A549 (cell line): ENCODE data around the gene THRAP3. TPM values are rescaled to one million over a fixed set of nuclear protein-coding genes. Genes with fewer than 3 reads are reported as not detected.

Experiments
- ATAC-seq, 2 experiments: fragments of 200-7000 bp in 1 of 2; fragments of >200 bp in 1 of 2; cut with Nextera tagmentation in 1 of 2; cut with Tn5 transposase in 1 of 2; 3 replicates each; pipeline versions ENCODE4 v1.8.0 to v1.9.1; 2018 to 2020; ENCODE audit warnings: mild to moderate bottlenecking in 1 of 2, moderate library complexity in 1 of 2
- CTCF ChIA-PET: fragments of 300-600 bp; sonication (Branson Sonifier 250); formaldehyde crosslinking; extraction: SDS; loops from one replicate; lab custom pipeline; 2021; ENCODE audit warnings: antibody characterized with exemption, inconsistent platforms; lab: Yijun Ruan, JAX
- POLR2A ChIA-PET: fragments of 350-600 bp; formaldehyde crosslinking; extraction: SDS; loops from one replicate; lab custom pipeline; 2021; ENCODE audit warnings: antibody characterized with exemption, inconsistent platforms; lab: Yijun Ruan, JAX
- DNase-seq, 2 experiments: peaks; one replicate each; pipeline versions ENCODE4 v3.0.0 to v3.0.0-alpha.2; 2011 to 2016; ENCODE audit warnings: low read depth in 1 of 2, low spot score in 1 of 2
- FAIRE-seq: peaks from 2 replicates; lab custom pipeline; 2011; peaks lifted over from hg19 to GRCh38; lab: Jason Lieb, UNC
- H3K27ac ChIP-seq, 2 experiments: fragments of >200 bp; sonication (Bioruptor Twin); formaldehyde crosslinking; 3 replicates each; pipeline ENCODE4 v1.5.1; 2016 to 2017
- H3K4me1 ChIP-seq: fragments of >200 bp; sonication (Bioruptor Twin); formaldehyde crosslinking; 3 replicates; pipeline ENCODE4 v1.6.1; 2016
- H3K4me2 ChIP-seq: fragments of >200 bp; sonication (Bioruptor Twin); formaldehyde crosslinking; 3 replicates; pipeline ENCODE4 v1.6.1; 2016
- H3K4me3 ChIP-seq: fragments of >200 bp; sonication (Bioruptor Twin); formaldehyde crosslinking; 3 replicates; pipeline ENCODE4 v1.5.1; 2016
- H3K9me3 ChIP-seq: fragments of >200 bp; sonication (Bioruptor Twin); formaldehyde crosslinking; 3 replicates; pipeline ENCODE4 v1.6.1; 2016
- BHLHE40 ChIP-seq: IDR thresholded peaks from 2 replicates; pipeline ENCODE4 v1.6.1; 2012; ENCODE audit warnings: low read depth, low read length, inconsistent platforms
- CEBPB ChIP-seq, 2 experiments: fragments of >200 bp in 1 of 2; sonication (Bioruptor Twin) in 1 of 2; formaldehyde crosslinking in 1 of 2; IDR thresholded peaks; 2 replicates each; pipeline ENCODE4 v1.6.1; 2012 to 2016
- EHMT2 ChIP-seq: fragments of 200-600 bp; sonication (generic); IDR thresholded peaks from 2 replicates; pipeline ENCODE4 v1.6.1; 2016; ENCODE audit warnings: antibody characterized with exemption, low read depth, mild to moderate bottlenecking, moderate library complexity
- EP300 ChIP-seq, 2 experiments: fragments of >200 bp; sonication (Bioruptor Twin); formaldehyde crosslinking; IDR thresholded peaks; 2 replicates in 1 of 2; 3 replicates in 1 of 2; pipeline ENCODE4 v1.6.1; 2016 to 2017
- FOSL2 ChIP-seq, 2 experiments: fragments of 450-650 bp in 1 of 2; fragments of >200 bp in 1 of 2; sonication (Bioruptor Twin) in 1 of 2; formaldehyde crosslinking; IDR thresholded peaks; 2 replicates each; pipeline versions ENCODE4 v1.5.0 to v1.6.1; 2016 to 2020; ENCODE audit warnings: mild to moderate bottlenecking in 1 of 2, moderate library complexity in 1 of 2
- GATA3 ChIP-seq: IDR thresholded peaks from 2 replicates; pipeline ENCODE4 v1.6.1; 2012; ENCODE audit warnings: borderline replicate concordance
- HOXA7 ChIP-seq: fragments of 250-450 bp; sonication (Bioruptor Pico); IDR thresholded peaks from 2 replicates; pipeline ENCODE4 v1.5.0; 2020; ENCODE audit warnings: mild to moderate bottlenecking, moderate library complexity
- HOXB13 ChIP-seq: fragments of 250-450 bp; sonication (Bioruptor Pico); IDR thresholded peaks from 2 replicates; pipeline ENCODE4 v1.5.0; 2020; ENCODE audit warnings: low read depth, mild to moderate bottlenecking, moderate library complexity
- JUNB ChIP-seq: fragments of >200 bp; sonication (Bioruptor Twin); formaldehyde crosslinking; IDR thresholded peaks from 2 replicates; pipeline ENCODE4 v1.6.1; 2016
- PHF8 ChIP-seq: fragments of 200-600 bp; sonication (generic); IDR thresholded peaks from 2 replicates; pipeline ENCODE4 v1.6.1; 2016; ENCODE audit warnings: low read depth, mild to moderate bottlenecking, antibody characterized with exemption, moderate library complexity, borderline replicate concordance
- WGBS: methylation state at CpG from one replicate; pipeline ENCODE4 v1.1.6; 2017; ENCODE audit errors: missing lambda C conversion rate; 5-methylcytosine and 5-hydroxymethylcytosine counted together
- polyA plus RNA-seq, 4 experiments: library from polyadenylated mRNA; depleted of rRNA in 3 of 4; stranded (reverse); fragments of >200 nt; fragmentation: RNase III in 1 of 4; extraction: RNeasy Plus Mini Kit Qiagen cat#74134 plus additional on column Dnase treatment in 1 of 4; gene quantifications; 2 replicates in 3 of 4; 3 replicates in 1 of 4; pipeline ENCODE4 v1.2.3, GENCODE V29; 2011 to 2017
- TF ChIP-seq, protein P1 (sequence below): fragments of 250-450 bp; sonication (Bioruptor Pico); IDR thresholded peaks from 2 replicates; pipeline ENCODE4 v1.5.0; 2020; ENCODE audit warnings: low read depth, mild to moderate bottlenecking, moderate library complexity
- TF ChIP-seq, protein P2 (sequence below): IDR thresholded peaks from 2 replicates; pipeline ENCODE4 v1.6.1; 2012
- TF ChIP-seq, protein P3 (sequence below): IDR thresholded peaks from 2 replicates; pipeline ENCODE4 v1.6.1; 2012; ENCODE audit warnings: low read depth, borderline replicate concordance
- TF ChIP-seq, protein P4 (sequence below): fragments of >200 bp; sonication (Bioruptor Twin); formaldehyde crosslinking; IDR thresholded peaks from 3 replicates; pipeline ENCODE4 v1.5.1; 2016
- TF ChIP-seq, protein P5 (sequence below): fragments of >200 bp; sonication (Bioruptor Twin); formaldehyde crosslinking; IDR thresholded peaks from 3 replicates; pipeline ENCODE4 v1.6.1; 2016

THRAP3 gene
- polyA plus RNA-seq, 2 of the 4 experiments (the other 2 are of a cell fraction): 60.0 to 60.7 TPM

DNA sequence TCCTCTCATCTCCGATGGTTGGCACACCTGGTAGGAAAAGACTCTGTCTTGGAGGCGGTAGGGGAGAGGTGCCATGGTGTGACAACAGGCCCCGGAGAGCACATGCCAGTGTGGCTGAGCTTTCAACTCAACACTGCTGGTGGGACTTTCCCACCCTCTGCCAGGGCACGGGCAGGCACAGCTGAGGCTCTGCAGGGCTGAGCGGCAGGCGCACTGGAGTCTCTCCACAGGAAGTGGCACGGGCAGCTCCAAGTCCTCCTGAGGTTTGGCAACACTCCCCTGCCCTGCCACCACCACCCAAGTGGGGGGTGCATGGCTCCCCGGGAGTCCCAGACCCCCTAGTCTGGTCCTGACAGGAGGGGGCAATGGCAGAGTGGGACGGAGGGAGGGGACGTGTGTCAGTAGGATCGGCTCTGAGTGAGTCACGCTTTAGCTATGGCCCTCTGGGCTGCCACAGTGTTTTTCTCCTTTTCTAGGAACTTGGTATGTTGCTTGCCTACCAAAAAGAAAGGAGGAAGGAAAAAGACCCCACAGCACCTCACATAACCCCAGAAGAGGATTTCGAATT lies 126.5 kb downstream of the THRAP3 start:
- Histone ChIP-seq H3K27ac (peak overlapping the region; percentile 87 to 93), H3K4me2 (peak overlapping the region; percentile 80), H3K4me1 (peaks cover 50% of the 10 kb centered on the region), H3K9me3 (no peaks in the 10 kb centered on the region), H3K4me3 (0 out of 3 replicates have a peak overlapping the region, but pooled peaks have one; percentile 16)
- FAIRE-seq (no peak), DNase-seq (peak; percentile 49 to 60), ATAC-seq (peak; percentile 71 to 77)
- POLR2A ChIA-PET: interaction anchor here (1.0 to 2.4 kb wide), 3 partner anchors 36 to 201 kb away, joined by 4 to 9 read pairs (median 5); partner anchors contain the start of genes MRPS15 and TRAPPC3
- CTCF ChIA-PET: interaction anchor here (0.8 to 17.8 kb wide), 11 partner anchors 8 to 201 kb away, joined by 3 to 201 read pairs (median 6); partner anchors contain the start of gene TRAPPC3
- WGBS: 14% methylated on average over 13 of the region's 13 CpGs
- TF ChIP-seq HOXA7 (no peak), BHLHE40 (no peak), GATA3 (peak; percentile 43; the same call in 1 of the 2 replicates), EP300 (IDR thresholded peaks at IDR 0.05) (peak in 1 of 2 experiments; percentile 40; a peak in 1 of 5 replicates), CEBPB (IDR thresholded peaks at IDR 0.05) (no peak), HOXB13 (CRISPR knock-in tag) (no peak), EHMT2 (no peak), PHF8 (no peak), FOSL2 (IDR thresholded peaks at IDR 0.05) (no peak), FOSL2 (CRISPR knock-in tag; IDR thresholded peaks at IDR 0.05) (peak; percentile 77), JUNB (0 out of 2 replicates have a peak, but pooled peaks have one; percentile 39)
- TF ChIP-seq, protein P1, sequence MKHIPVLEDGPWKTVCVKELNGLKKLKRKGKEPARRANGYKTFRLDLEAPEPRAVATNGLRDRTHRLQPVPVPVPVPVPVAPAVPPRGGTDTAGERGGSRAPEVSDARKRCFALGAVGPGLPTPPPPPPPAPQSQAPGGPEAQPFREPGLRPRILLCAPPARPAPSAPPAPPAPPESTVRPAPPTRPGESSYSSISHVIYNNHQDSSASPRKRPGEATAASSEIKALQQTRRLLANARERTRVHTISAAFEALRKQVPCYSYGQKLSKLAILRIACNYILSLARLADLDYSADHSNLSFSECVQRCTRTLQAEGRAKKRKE: peak; percentile 58; the same call in 1 of the 2 replicates
- TF ChIP-seq, protein P2, sequence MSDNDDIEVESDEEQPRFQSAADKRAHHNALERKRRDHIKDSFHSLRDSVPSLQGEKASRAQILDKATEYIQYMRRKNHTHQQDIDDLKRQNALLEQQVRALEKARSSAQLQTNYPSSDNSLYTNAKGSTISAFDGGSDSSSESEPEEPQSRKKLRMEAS: peak; percentile 77
- TF ChIP-seq, protein P3, sequence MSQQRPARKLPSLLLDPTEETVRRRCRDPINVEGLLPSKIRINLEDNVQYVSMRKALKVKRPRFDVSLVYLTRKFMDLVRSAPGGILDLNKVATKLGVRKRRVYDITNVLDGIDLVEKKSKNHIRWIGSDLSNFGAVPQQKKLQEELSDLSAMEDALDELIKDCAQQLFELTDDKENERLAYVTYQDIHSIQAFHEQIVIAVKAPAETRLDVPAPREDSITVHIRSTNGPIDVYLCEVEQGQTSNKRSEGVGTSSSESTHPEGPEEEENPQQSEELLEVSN: peak; percentile 55; the same call in 1 of the 2 replicates
- TF ChIP-seq, protein P4, sequence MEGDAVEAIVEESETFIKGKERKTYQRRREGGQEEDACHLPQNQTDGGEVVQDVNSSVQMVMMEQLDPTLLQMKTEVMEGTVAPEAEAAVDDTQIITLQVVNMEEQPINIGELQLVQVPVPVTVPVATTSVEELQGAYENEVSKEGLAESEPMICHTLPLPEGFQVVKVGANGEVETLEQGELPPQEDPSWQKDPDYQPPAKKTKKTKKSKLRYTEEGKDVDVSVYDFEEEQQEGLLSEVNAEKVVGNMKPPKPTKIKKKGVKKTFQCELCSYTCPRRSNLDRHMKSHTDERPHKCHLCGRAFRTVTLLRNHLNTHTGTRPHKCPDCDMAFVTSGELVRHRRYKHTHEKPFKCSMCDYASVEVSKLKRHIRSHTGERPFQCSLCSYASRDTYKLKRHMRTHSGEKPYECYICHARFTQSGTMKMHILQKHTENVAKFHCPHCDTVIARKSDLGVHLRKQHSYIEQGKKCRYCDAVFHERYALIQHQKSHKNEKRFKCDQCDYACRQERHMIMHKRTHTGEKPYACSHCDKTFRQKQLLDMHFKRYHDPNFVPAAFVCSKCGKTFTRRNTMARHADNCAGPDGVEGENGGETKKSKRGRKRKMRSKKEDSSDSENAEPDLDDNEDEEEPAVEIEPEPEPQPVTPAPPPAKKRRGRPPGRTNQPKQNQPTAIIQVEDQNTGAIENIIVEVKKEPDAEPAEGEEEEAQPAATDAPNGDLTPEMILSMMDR: no peak

DNA sequence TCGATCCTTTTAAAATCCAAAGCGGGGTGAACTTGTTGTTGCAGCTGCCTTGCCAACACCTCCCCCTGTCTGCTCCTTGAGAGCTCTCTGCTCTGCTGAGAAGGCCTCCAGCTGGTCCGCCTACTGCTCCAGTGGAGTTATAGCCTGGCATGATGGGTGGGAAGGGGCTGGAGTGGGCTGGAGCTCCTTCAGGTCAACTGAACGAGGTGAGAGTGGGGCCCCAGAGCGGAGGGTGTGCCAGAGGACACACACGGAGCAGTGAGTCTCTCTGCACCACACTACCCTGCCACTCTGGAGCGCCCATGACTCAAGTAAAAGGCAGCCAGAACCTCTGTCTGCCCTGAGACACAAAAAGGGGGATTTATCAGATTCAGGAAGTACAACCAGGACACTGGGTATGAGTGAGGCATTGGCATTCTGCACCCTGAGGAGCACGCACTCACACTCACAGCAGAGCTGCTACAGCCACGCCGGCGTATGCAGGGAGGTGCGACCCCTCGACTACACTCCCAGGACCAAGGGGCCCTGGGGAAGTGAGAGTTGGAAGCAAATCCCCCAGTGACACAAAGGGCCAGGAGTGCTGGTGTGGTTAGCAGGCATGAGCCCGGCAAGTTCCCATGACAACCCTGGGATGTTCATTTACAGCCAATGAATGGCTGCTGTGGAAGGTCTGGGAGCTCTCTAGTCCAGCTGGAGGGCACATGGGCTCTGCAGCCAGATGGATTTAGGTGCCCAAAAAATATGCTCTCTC lies 127.2 kb downstream of the THRAP3 start:
- 20% methylated on average over 6 of the region's 14 CpGs for WGBS
- Histone ChIP-seq H3K27ac (peak overlapping the region; percentile 87 to 93), H3K4me2 (peak overlapping the region; percentile 80), H3K4me1 (peaks cover 50% of the 10 kb centered on the region), H3K4me3 (0 out of 3 replicates have a peak overlapping the region, but pooled peaks have one; percentile 16), H3K9me3 (no peaks in the 10 kb centered on the region)
- FAIRE-seq (no peak), ATAC-seq (peak; percentile 83 to 85), DNase-seq (peak; percentile 61 to 68)
- TF ChIP-seq, protein P2: peak; percentile 52; the same call in 1 of the 2 replicates
- TF ChIP-seq, protein P5, sequence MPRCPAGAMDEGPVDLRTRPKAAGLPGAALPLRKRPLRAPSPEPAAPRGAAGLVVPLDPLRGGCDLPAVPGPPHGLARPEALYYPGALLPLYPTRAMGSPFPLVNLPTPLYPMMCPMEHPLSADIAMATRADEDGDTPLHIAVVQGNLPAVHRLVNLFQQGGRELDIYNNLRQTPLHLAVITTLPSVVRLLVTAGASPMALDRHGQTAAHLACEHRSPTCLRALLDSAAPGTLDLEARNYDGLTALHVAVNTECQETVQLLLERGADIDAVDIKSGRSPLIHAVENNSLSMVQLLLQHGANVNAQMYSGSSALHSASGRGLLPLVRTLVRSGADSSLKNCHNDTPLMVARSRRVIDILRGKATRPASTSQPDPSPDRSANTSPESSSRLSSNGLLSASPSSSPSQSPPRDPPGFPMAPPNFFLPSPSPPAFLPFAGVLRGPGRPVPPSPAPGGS: no peak
- TF ChIP-seq, protein P1: 0 out of 2 replicates have a peak, but pooled peaks have one; percentile 50
- ChIA-PET POLR2A (interaction anchor here (1.0 to 2.4 kb wide), 3 partner anchors 35 to 202 kb away, joined by 4 to 9 read pairs (median 5); partner anchors contain the start of genes MRPS15 and TRAPPC3), CTCF (interaction anchor here (0.8 to 17.8 kb wide), 13 partner anchors 9 to 202 kb away, joined by 3 to 201 read pairs (median 5); partner anchors contain the start of gene TRAPPC3)
